Measurements from ENCODE around the gene KLHL6.
"Not testable (repeated sequence)": the region's sequence is repeated elsewhere in the genome, so short reads cannot be mapped to it uniquely, and the experiment has no call there.

The KLHL6 gene

GRCh38 chr3:183443395-183444385 is 111.8 kb downstream of the KLHL6 start:
- DNase-seq: no peak

GRCh38 chr3:183442994-183443393 is 112.5 kb downstream of the KLHL6 start:
- no peak for DNase-seq

GRCh38 chr3:183440521-183440920 is 115.0 kb downstream of the KLHL6 start:
- not testable (repeated sequence) for DNase-seq

- no peak for DNase-seq
Measured at GRCh38 chr3:183439515-183439914, 116.0 kb downstream of the KLHL6 start.

GRCh38 chr3:183438735-183439134 is 116.8 kb downstream of the KLHL6 start:
- DNase-seq: no peak

- no peak for DNase-seq
Measured at GRCh38 chr3:183437666-183438564, 117.6 kb downstream of the KLHL6 start.

Measured in eye (tissue), 1 donor.